HEK293T (cell line): ENCODE data around the gene BICD1.
"Not testable (repeated sequence)": the region's sequence is repeated elsewhere in the genome, so short reads cannot be mapped to it uniquely, and the experiment has no call there.

ENCODE experiments used
- CTCF ChIA-PET: fragments of 350-600 bp; formaldehyde crosslinking; extraction: SDS; loops from one replicate; lab custom pipeline; 2021; ENCODE audit warnings: antibody characterized with exemption, inconsistent platforms; lab: Yijun Ruan, JAX
- POLR2A ChIA-PET: fragments of 350-600 bp; formaldehyde crosslinking; extraction: SDS; loops from one replicate; lab custom pipeline; 2020; ENCODE audit warnings: antibody characterized with exemption, inconsistent platforms; lab: Yijun Ruan, JAX
- DNase-seq: peaks from one replicate; pipeline ENCODE4 v3.0.0; 2012; ENCODE audit warnings: mixed read lengths; ENCODE audit errors: extremely low spot score
- ARNT ChIP-seq: fragments of 450-650 bp; IDR thresholded peaks from 2 replicates; pipeline ENCODE4 v1.6.1; 2017; ENCODE audit warnings: mild to moderate bottlenecking
- BHLHE40 ChIP-seq: fragments of 450-650 bp; IDR thresholded peaks from 2 replicates; pipeline ENCODE4 v1.6.1; 2016; ENCODE audit warnings: mild to moderate bottlenecking, moderate library complexity, borderline replicate concordance
- CTBP1 ChIP-seq: fragments of 450-650 bp; IDR thresholded peaks from 2 replicates; pipeline ENCODE4 v1.6.1; 2016; ENCODE audit warnings: borderline replicate concordance
- ELF4 ChIP-seq: fragments of 450-650 bp; IDR thresholded peaks from 2 replicates; pipeline ENCODE4 v1.6.1; 2017; ENCODE audit warnings: antibody characterized with exemption
- FOXA1 ChIP-seq: fragments of 450-650 bp; IDR thresholded peaks from 2 replicates; pipeline ENCODE4 v1.6.1; 2016; ENCODE audit warnings: mild to moderate bottlenecking
- FOXK2 ChIP-seq: fragments of 450-650 bp; IDR thresholded peaks from 2 replicates; pipeline ENCODE4 v1.6.1; 2016; ENCODE audit warnings: mild to moderate bottlenecking
- FOXM1 ChIP-seq: fragments of 450-650 bp; IDR thresholded peaks from 2 replicates; pipeline ENCODE4 v1.6.1; 2017; ENCODE audit warnings: mild to moderate bottlenecking, borderline replicate concordance
- HDGF ChIP-seq: fragments of 450-650 bp; IDR thresholded peaks from 2 replicates; pipeline ENCODE4 v1.6.1; 2017; ENCODE audit warnings: antibody characterized with exemption, borderline replicate concordance
- L3MBTL2 ChIP-seq: fragments of 450-650 bp; conservative IDR thresholded peaks from 2 replicates; pipeline ENCODE4 v1.6.1; 2016; ENCODE audit warnings: mild to moderate bottlenecking
- LEF1 ChIP-seq: fragments of 450-650 bp; IDR thresholded peaks from 2 replicates; pipeline ENCODE4 v1.6.1; 2017; ENCODE audit warnings: mild to moderate bottlenecking, borderline replicate concordance
- NFRKB ChIP-seq: fragments of 450-650 bp; IDR thresholded peaks from 2 replicates; pipeline ENCODE4 v1.6.1; 2016; ENCODE audit warnings: mild to moderate bottlenecking, moderate library complexity
- PKNOX1 ChIP-seq: fragments of 450-650 bp; IDR thresholded peaks from 2 replicates; pipeline ENCODE4 v1.6.1; 2016
- SP1 ChIP-seq: fragments of 450-650 bp; IDR thresholded peaks from 2 replicates; pipeline ENCODE4 v1.6.1; 2017
- SUZ12 ChIP-seq: fragments of 450-650 bp; IDR thresholded peaks from 2 replicates; pipeline ENCODE4 v1.6.1; 2016; ENCODE audit warnings: mild to moderate bottlenecking
- TARDBP ChIP-seq: fragments of 450-650 bp; IDR thresholded peaks from 2 replicates; pipeline ENCODE4 v1.6.1; 2016
- ZNF384 ChIP-seq: fragments of 450-650 bp; IDR thresholded peaks from 2 replicates; pipeline ENCODE4 v1.6.1; 2016

Gene BICD1

GRCh38 chr12:32176606-32177005 is 70.0 kb downstream of the BICD1 start:
- ChIA-PET POLR2A (no interaction called here), CTCF (no interaction called here)
- TF ChIP-seq L3MBTL2 (no peak), BHLHE40 (no peak), ELF4 (no peak), FOXM1 (no peak)
- no peak for DNase-seq

- ChIA-PET CTCF (no interaction called here), POLR2A (no interaction called here)
- no peak for DNase-seq
- no peak for TF ChIP-seq L3MBTL2
- TF ChIP-seq BHLHE40, result no peak
- TF ChIP-seq FOXM1, result no peak
- TF ChIP-seq SP1, result no peak
- no peak for TF ChIP-seq PKNOX1
- no peak for TF ChIP-seq FOXK2
- TF ChIP-seq FOXA1, result no peak
- no peak for TF ChIP-seq LEF1
- TF ChIP-seq SUZ12, result no peak
- TF ChIP-seq CTBP1, result no peak
- TF ChIP-seq ELF4, result no peak
- no peak for TF ChIP-seq NFRKB
- no peak for TF ChIP-seq HDGF
- no peak for TF ChIP-seq ARNT
- TF ChIP-seq ZNF384, result no peak
- TF ChIP-seq TARDBP, result no peak
Measured at GRCh38 chr12:32178341-32179010, 71.8 kb downstream of the BICD1 start.

- POLR2A ChIA-PET, result no interaction called here
- no peak for DNase-seq
- TF ChIP-seq LEF1 (no peak), FOXA1 (no peak), HDGF (no peak), CTBP1 (no peak), L3MBTL2 (no peak), BHLHE40 (no peak), FOXM1 (no peak)
- CTCF ChIA-PET, result no interaction called here
Measured at GRCh38 chr12:32179011-32179395, 72.4 kb downstream of the BICD1 start.

GRCh38 chr12:32181498-32182175 is 75.0 kb downstream of the BICD1 start:
- ChIA-PET CTCF (no interaction called here), POLR2A (no interaction called here)
- DNase-seq, result no peak
- TF ChIP-seq BHLHE40 (no peak), ARNT (no peak), HDGF (no peak), PKNOX1 (no peak), ZNF384 (no peak), FOXM1 (no peak), FOXA1 (no peak), NFRKB (no peak), LEF1 (no peak), ELF4 (no peak), SP1 (no peak), L3MBTL2 (no peak), SUZ12 (no peak), TARDBP (no peak), FOXK2 (no peak), CTBP1 (no peak)

- CTCF ChIA-PET, result interaction anchor here (0.5 kb wide), 1 partner anchor 187 kb away, joined by 5 read pairs; no protein-coding TSS in a partner anchor
- no peak for TF ChIP-seq ZNF384
- no peak for TF ChIP-seq CTBP1
- no peak for TF ChIP-seq PKNOX1
- no peak for TF ChIP-seq SUZ12
- TF ChIP-seq FOXK2, result no peak
- no peak for TF ChIP-seq HDGF
- no peak for TF ChIP-seq FOXA1
- no peak for DNase-seq
- POLR2A ChIA-PET, result no interaction called here
Measured at GRCh38 chr12:32183650-32184049, 77.0 kb downstream of the BICD1 start.

- POLR2A ChIA-PET, DNase-seq, CTCF ChIA-PET: not testable (repeated sequence)
Measured at GRCh38 chr12:32187127-32187526, 80.5 kb downstream of the BICD1 start.
